WTC11 (cell line): ENCODE results near the gene TFF1. TPM values are rescaled to one million over a fixed set of nuclear protein-coding genes. Genes with fewer than 3 reads are reported as not detected.

Experiments
- ATAC-seq: fragments of 200-7000 bp; cut with Tn5 transposase; 2 replicates; pipeline ENCODE4 v1.10.0; 2021; ENCODE audit warnings: mild to moderate bottlenecking, moderate library complexity
- CTCF ChIA-PET: fragments of 300-600 bp; sonication (Branson Sonifier 250); formaldehyde crosslinking; loops from one replicate; lab custom pipeline; 2021; ENCODE audit warnings: antibody characterized with exemption; lab: Charles Lee
- POLR2A ChIA-PET: fragments of 350-600 bp; sonication (Branson Sonifier 250); formaldehyde crosslinking; loops from one replicate; lab custom pipeline; 2021; ENCODE audit warnings: antibody characterized with exemption; lab: Charles Lee
- DNase-seq: peaks from one replicate; pipeline ENCODE4 v3.0.0; 2021; ENCODE audit warnings: low spot score
- H3K27ac Mint-ChIP-seq: 2 replicates; pipeline ENCODE4 v1.8.0; 2021; ENCODE audit warnings: mixed read lengths
- H3K27me3 Mint-ChIP-seq: 2 replicates; pipeline ENCODE4 v1.8.0; 2021; ENCODE audit warnings: low read depth, mild to moderate bottlenecking, moderate library complexity, mixed read lengths
- H3K36me3 Mint-ChIP-seq: 2 replicates; pipeline ENCODE4 v1.8.0; 2021; ENCODE audit warnings: mixed read lengths
- H3K4me1 Mint-ChIP-seq: 2 replicates; pipeline ENCODE4 v1.8.0; 2022; ENCODE audit warnings: mixed read lengths
- H3K4me3 Mint-ChIP-seq: 2 replicates; pipeline ENCODE4 v1.8.0; 2021; ENCODE audit warnings: mild to moderate bottlenecking, moderate library complexity, mixed read lengths
- H3K9me3 Mint-ChIP-seq: 2 replicates; pipeline ENCODE4 v1.8.0; 2021; ENCODE audit warnings: mixed read lengths
- FOXJ3 ChIP-seq: sonication (generic); formaldehyde crosslinking; IDR thresholded peaks from 2 replicates; pipeline ENCODE4 v1.9.0; 2021; ENCODE audit warnings: missing genetic modification reagents, mild to moderate bottlenecking, borderline replicate concordance
- GABPB1 ChIP-seq: sonication (generic); formaldehyde crosslinking; IDR thresholded peaks from 2 replicates; pipeline ENCODE4 v1.8.1; 2023; ENCODE audit warnings: mild to moderate bottlenecking, missing genetic modification reagents
- GRHL2 ChIP-seq: fragments of 250-450 bp; sonication (Bioruptor Pico); IDR thresholded peaks from 2 replicates; pipeline ENCODE4 v1.8.0; 2022; ENCODE audit warnings: mild to moderate bottlenecking, moderate library complexity; ENCODE audit not compliant: insufficient replicate concordance, severe bottlenecking
- MYBL2 ChIP-seq: sonication (generic); formaldehyde crosslinking; IDR thresholded peaks from 2 replicates; pipeline ENCODE4 v1.8.1; 2023; ENCODE audit warnings: mild to moderate bottlenecking, moderate library complexity, missing genetic modification reagents
- NFATC4 ChIP-seq: fragments of 250-450 bp; sonication (Bioruptor Pico); IDR thresholded peaks from 2 replicates; pipeline ENCODE4 v1.9.0; 2021; ENCODE audit warnings: mild to moderate bottlenecking
- NFE2L1 ChIP-seq: sonication (generic); formaldehyde crosslinking; IDR thresholded peaks from 2 replicates; pipeline ENCODE4 v1.8.1; 2023; ENCODE audit warnings: missing genetic modification reagents
- NR1H2 ChIP-seq: sonication (generic); formaldehyde crosslinking; IDR thresholded peaks from 2 replicates; pipeline ENCODE4 v1.9.0; 2021; ENCODE audit warnings: mild to moderate bottlenecking, moderate library complexity, missing genetic modification reagents
- PRRX2 ChIP-seq: fragments of 250-450 bp; sonication (Bioruptor Pico); IDR thresholded peaks from 2 replicates; pipeline ENCODE4 v1.8.0; 2021; ENCODE audit warnings: mild to moderate bottlenecking
- TCF7 ChIP-seq: sonication (generic); formaldehyde crosslinking; IDR thresholded peaks from 2 replicates; pipeline ENCODE4 v1.8.0; 2022; ENCODE audit warnings: mild to moderate bottlenecking, low read depth, missing genetic modification reagents, moderate library complexity
- TEAD4 ChIP-seq: sonication (generic); formaldehyde crosslinking; IDR thresholded peaks from 2 replicates; pipeline ENCODE4 v1.8.0; 2022; ENCODE audit warnings: mild to moderate bottlenecking, missing genetic modification reagents
- ZBTB21 ChIP-seq: sonication (generic); formaldehyde crosslinking; IDR thresholded peaks from 2 replicates; pipeline ENCODE4 v1.8.1; 2023; ENCODE audit warnings: mild to moderate bottlenecking, missing genetic modification reagents, borderline replicate concordance
- ZNF121 ChIP-seq: sonication (generic); formaldehyde crosslinking; IDR thresholded peaks from 2 replicates; pipeline ENCODE4 v1.8.0; 2023; ENCODE audit warnings: missing genetic modification reagents
- ZNF232 ChIP-seq: sonication (generic); formaldehyde crosslinking; IDR thresholded peaks from 2 replicates; pipeline ENCODE4 v1.8.0; 2022; ENCODE audit warnings: mild to moderate bottlenecking, missing genetic modification reagents
- ZNF263 ChIP-seq: sonication (generic); formaldehyde crosslinking; IDR thresholded peaks from 2 replicates; pipeline ENCODE4 v1.8.1; 2022; ENCODE audit warnings: low read depth, mild to moderate bottlenecking, moderate library complexity, missing genetic modification reagents
- ZNF671 ChIP-seq: fragments of 250-450 bp; sonication (Bioruptor Pico); IDR thresholded peaks from 2 replicates; pipeline ENCODE4 v1.8.0; 2021; ENCODE audit warnings: mild to moderate bottlenecking
- total RNA-seq: library from RNA; stranded (reverse); gene quantifications from 3 replicates; pipeline ENCODE4 v1.2.3, GENCODE V29; 2021
- TF ChIP-seq, protein P1 (sequence below): sonication (generic); formaldehyde crosslinking; IDR thresholded peaks from 2 replicates; pipeline ENCODE4 v1.8.0; 2022; ENCODE audit warnings: missing genetic modification reagents
- TF ChIP-seq, protein P2 (sequence below): fragments of 250-450 bp; sonication (Bioruptor Pico); IDR thresholded peaks from 2 replicates; pipeline ENCODE4 v1.8.0; 2021; ENCODE audit warnings: mild to moderate bottlenecking
- TF ChIP-seq, protein P3 (sequence below): sonication (generic); formaldehyde crosslinking; IDR thresholded peaks from 2 replicates; pipeline ENCODE4 v1.8.1; 2022; ENCODE audit warnings: missing genetic modification reagents, borderline replicate concordance
- TF ChIP-seq, protein P4 (sequence below): sonication (generic); formaldehyde crosslinking; IDR thresholded peaks from 2 replicates; pipeline ENCODE4 v1.8.0; 2023; ENCODE audit warnings: missing genetic modification reagents
- TF ChIP-seq, protein P5 (sequence below): fragments of 250-450 bp; sonication (Bioruptor Pico); conservative IDR thresholded peaks from 2 replicates; pipeline ENCODE4 v1.9.0; 2021; ENCODE audit warnings: mild to moderate bottlenecking
- TF ChIP-seq, protein P6 (sequence below): sonication (generic); formaldehyde crosslinking; IDR thresholded peaks from 2 replicates; pipeline ENCODE4 v1.8.1; 2022; ENCODE audit warnings: mild to moderate bottlenecking, moderate library complexity, missing genetic modification reagents
- TF ChIP-seq, protein P7 (sequence below): sonication (generic); formaldehyde crosslinking; IDR thresholded peaks from 2 replicates; pipeline ENCODE4 v1.8.0; 2022; ENCODE audit warnings: mild to moderate bottlenecking, missing genetic modification reagents

TFF1 gene
- total RNA-seq, 1 experiment from 2014 or later, result 0.81 TPM

DNA sequence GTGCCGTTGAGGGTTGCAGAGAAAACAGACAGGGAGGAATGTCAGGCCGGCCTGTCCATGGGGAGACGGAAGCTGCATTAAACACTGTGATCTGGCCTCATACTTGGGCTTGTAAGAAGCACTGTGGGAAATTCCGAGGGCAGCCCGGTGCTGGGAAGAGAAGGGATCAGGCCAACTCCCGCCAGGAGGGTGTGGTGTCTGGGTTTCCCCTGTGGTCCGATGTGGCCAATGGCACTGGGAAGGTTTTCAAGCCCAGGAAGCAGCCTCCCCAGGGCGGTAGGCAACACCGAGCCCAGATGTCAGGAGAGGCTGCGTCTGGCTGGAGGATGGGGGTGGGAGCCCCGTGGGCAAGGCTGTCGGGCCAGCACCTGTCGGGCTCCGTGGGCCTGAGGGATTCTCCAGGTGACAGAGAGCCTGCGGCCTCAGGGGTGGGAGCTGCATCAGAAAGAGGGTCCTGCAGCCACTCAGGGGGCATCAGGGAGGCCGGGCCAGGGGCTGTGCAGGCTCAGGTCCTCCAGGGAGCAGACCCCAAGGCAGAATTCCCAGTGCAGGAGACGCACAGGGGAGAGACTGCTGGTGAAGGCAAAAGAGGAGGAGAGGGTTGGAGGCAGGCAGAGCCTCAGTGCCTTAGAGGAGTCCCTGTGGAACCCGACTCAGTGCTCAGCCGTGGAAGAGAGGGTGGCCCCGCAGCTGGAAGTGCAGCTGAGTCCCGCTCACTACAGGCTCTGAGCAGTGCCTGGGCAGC lies 45.7 kb upstream of the TFF1 start (continued):
- TF ChIP-seq, protein P1, sequence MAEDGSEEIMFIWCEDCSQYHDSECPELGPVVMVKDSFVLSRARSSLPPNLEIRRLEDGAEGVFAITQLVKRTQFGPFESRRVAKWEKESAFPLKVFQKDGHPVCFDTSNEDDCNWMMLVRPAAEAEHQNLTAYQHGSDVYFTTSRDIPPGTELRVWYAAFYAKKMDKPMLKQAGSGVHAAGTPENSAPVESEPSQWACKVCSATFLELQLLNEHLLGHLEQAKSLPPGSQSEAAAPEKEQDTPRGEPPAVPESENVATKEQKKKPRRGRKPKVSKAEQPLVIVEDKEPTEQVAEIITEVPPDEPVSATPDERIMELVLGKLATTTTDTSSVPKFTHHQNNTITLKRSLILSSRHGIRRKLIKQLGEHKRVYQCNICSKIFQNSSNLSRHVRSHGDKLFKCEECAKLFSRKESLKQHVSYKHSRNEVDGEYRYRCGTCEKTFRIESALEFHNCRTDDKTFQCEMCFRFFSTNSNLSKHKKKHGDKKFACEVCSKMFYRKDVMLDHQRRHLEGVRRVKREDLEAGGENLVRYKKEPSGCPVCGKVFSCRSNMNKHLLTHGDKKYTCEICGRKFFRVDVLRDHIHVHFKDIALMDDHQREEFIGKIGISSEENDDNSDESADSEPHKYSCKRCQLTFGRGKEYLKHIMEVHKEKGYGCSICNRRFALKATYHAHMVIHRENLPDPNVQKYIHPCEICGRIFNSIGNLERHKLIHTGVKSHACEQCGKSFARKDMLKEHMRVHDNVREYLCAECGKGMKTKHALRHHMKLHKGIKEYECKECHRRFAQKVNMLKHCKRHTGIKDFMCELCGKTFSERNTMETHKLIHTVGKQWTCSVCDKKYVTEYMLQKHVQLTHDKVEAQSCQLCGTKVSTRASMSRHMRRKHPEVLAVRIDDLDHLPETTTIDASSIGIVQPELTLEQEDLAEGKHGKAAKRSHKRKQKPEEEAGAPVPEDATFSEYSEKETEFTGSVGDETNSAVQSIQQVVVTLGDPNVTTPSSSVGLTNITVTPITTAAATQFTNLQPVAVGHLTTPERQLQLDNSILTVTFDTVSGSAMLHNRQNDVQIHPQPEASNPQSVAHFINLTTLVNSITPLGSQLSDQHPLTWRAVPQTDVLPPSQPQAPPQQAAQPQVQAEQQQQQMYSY (CRISPR knock-in tag), result no peak
- TF ChIP-seq GRHL2 (CRISPR knock-in tag) (no peak), ZNF232 (CRISPR knock-in tag) (no peak), TEAD4 (CRISPR knock-in tag) (no peak)
- TF ChIP-seq, protein P2, sequence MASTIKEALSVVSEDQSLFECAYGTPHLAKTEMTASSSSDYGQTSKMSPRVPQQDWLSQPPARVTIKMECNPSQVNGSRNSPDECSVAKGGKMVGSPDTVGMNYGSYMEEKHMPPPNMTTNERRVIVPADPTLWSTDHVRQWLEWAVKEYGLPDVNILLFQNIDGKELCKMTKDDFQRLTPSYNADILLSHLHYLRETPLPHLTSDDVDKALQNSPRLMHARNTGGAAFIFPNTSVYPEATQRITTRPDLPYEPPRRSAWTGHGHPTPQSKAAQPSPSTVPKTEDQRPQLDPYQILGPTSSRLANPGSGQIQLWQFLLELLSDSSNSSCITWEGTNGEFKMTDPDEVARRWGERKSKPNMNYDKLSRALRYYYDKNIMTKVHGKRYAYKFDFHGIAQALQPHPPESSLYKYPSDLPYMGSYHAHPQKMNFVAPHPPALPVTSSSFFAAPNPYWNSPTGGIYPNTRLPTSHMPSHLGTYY (CRISPR knock-in tag), result no peak

DNA sequence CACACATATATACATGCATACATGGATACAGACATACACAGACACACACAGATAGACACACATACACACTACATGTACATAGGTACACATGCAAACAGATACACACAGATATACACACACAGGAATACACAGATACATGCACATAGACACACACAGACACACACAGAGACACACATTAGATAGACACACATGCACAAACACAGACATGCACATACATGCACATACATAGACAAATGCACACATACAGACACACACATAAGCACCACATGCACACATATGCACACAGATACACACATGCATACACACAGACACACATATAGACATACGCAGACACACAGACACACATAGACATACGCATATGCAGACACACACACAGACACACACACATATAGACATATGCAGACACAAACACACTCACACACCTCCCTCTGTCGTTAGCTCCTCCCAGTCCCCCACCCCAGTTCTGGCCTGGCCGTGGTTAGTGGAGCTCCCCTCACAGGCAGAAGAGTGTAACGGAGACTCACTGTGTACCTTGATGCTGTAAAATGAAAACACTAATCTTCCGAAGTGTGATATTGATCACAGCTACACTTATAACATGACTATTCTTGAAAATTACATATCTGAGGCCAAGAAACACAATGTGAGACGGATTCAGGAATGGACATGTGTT lies 45.0 kb upstream of the TFF1 start:
- Mint-ChIP-seq H3K9me3 (no peaks in the 10 kb centered on the region), H3K4me3 (no peak overlapping the region), H3K36me3 (no peaks in the 10 kb centered on the region), H3K4me1 (0 out of 2 replicates have a peak, but pooled peaks cover 2% of the 10 kb centered on the region), H3K27ac (no peak overlapping the region), H3K27me3 (no peaks in the 10 kb centered on the region)
- POLR2A ChIA-PET, result no interaction called here
- CTCF ChIA-PET, result interaction anchor here (0.6 to 1.6 kb wide), 18 partner anchors 10 to 266 kb away, joined by 3 to 17 read pairs (median 4); partner anchors contain the start of gene SLC37A1
- peak; percentile 47 for DNase-seq
- ATAC-seq, result peak; percentile 88
- TF ChIP-seq NR1H2 (no peak), TCF7 (CRISPR knock-in tag) (no peak), ZNF121 (CRISPR knock-in tag) (no peak), NFE2L1 (CRISPR knock-in tag) (no peak), GRHL2 (CRISPR knock-in tag) (no peak), MYBL2 (no peak), PRRX2 (CRISPR knock-in tag) (no peak), NFATC4 (no peak), ZNF263 (CRISPR knock-in tag) (no peak), ZNF671 (CRISPR knock-in tag) (no peak), ZBTB21 (no peak), FOXJ3 (CRISPR knock-in tag) (no peak), GABPB1 (CRISPR knock-in tag) (no peak)
- TF ChIP-seq, protein P3, sequence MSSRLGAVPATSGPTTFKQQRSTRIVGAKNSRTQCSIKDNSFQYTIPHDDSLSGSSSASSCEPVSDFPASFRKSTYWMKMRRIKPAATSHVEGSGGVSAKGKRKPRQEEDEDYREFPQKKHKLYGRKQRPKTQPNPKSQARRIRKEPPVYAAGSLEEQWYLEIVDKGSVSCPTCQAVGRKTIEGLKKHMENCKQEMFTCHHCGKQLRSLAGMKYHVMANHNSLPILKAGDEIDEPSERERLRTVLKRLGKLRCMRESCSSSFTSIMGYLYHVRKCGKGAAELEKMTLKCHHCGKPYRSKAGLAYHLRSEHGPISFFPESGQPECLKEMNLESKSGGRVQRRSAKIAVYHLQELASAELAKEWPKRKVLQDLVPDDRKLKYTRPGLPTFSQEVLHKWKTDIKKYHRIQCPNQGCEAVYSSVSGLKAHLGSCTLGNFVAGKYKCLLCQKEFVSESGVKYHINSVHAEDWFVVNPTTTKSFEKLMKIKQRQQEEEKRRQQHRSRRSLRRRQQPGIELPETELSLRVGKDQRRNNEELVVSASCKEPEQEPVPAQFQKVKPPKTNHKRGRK (CRISPR knock-in tag), result no peak
- TF ChIP-seq, protein P4, sequence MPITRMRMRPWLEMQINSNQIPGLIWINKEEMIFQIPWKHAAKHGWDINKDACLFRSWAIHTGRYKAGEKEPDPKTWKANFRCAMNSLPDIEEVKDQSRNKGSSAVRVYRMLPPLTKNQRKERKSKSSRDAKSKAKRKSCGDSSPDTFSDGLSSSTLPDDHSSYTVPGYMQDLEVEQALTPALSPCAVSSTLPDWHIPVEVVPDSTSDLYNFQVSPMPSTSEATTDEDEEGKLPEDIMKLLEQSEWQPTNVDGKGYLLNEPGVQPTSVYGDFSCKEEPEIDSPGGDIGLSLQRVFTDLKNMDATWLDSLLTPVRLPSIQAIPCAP (CRISPR knock-in tag), result no peak
- TF ChIP-seq, protein P5, sequence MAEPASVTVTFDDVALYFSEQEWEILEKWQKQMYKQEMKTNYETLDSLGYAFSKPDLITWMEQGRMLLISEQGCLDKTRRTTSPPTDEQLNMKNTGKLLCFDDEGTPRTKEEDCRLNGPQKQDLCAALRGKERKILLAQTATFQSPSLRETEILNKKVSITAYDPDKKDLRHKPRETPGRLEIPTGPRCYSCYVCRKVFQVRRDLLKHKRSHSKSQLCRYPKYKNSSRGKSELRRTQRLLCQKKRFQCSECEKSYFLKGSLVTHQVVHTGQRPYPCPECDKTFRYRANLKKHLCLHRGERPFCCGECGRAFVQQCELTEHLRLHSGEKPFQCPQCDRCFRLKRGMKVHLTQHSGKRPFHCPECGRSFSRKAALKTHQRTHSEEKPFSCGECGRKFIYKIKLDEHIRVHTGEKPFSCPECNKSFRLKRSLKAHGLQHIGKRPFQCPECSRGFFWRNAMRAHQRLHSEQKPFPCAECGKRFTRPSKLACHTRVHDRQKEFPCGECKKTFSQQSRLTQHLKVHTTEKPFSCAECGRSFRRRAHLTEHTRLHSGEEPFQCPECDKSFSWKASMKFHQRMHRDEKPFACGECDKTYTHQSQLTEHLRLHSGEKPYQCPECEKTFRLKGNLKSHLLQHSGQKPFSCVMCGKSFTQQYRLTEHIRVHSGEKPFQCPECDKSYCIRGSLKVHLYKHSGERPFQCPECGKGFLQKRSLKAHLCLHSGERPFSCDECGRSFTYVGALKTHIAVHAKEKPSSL (CRISPR knock-in tag), result no peak
- TF ChIP-seq, protein P6, sequence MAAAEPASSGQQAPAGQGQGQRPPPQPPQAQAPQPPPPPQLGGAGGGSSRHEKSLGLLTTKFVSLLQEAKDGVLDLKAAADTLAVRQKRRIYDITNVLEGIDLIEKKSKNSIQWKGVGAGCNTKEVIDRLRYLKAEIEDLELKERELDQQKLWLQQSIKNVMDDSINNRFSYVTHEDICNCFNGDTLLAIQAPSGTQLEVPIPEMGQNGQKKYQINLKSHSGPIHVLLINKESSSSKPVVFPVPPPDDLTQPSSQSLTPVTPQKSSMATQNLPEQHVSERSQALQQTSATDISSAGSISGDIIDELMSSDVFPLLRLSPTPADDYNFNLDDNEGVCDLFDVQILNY (CRISPR knock-in tag), result no peak
- TF ChIP-seq, protein P7, sequence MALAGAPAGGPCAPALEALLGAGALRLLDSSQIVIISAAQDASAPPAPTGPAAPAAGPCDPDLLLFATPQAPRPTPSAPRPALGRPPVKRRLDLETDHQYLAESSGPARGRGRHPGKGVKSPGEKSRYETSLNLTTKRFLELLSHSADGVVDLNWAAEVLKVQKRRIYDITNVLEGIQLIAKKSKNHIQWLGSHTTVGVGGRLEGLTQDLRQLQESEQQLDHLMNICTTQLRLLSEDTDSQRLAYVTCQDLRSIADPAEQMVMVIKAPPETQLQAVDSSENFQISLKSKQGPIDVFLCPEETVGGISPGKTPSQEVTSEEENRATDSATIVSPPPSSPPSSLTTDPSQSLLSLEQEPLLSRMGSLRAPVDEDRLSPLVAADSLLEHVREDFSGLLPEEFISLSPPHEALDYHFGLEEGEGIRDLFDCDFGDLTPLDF (CRISPR knock-in tag), result no peak
